Body of pancreas (tissue), 4 donors: Measurements from ENCODE around the gene VEGFA.

ENCODE experiments used
- CTCF ChIP-seq, 7 experiments: fragments of 450-650 bp in 4 of 7; fragments of 200-600 bp in 3 of 7; sonication (generic) in 3 of 7; IDR thresholded peaks; one replicate each; pipeline ENCODE4 v1.5.1; 2016 to 2019; ENCODE audit warnings: antibody characterized with exemption in 7 of 7
- POLR2A ChIP-seq, 3 donors: fragments of 450-650 bp; IDR thresholded peaks; one replicate each; pipeline ENCODE4 v1.6.1; 2016; ENCODE audit warnings: antibody characterized with exemption in 3 of 3, mild to moderate bottlenecking in 2 of 3

- TF ChIP-seq CTCF (IDR thresholded peaks at IDR 0.05) = no peak
- TF ChIP-seq POLR2A (IDR thresholded peaks at IDR 0.05) = no peak
These were observed 26.2 kb upstream of the VEGFA start for GRCh38 chr6:43743682-43744381.
